Posterior vena cava (tissue), 2 donors: ENCODE results near the gene SPNS3. TPM values are rescaled to one million over a fixed set of nuclear protein-coding genes. Genes with fewer than 3 reads are reported as not detected.

Source experiments
- DNase-seq: peaks from one replicate; pipeline ENCODE4 v3.0.0-alpha.2; 2020; ENCODE audit warnings: low spot score
- intact Hi-C, 2 donors: fragments of 100-400 bp; cut with DNase I; formaldehyde crosslinking; loops; one replicate each; pipeline versions ENCODE4 v1.14.1 to v1.14.2; 2022 to 2023
- long read RNA-seq, 2 donors: library from polyadenylated mRNA; unstranded; transcript quantifications; one replicate each; pipeline ENCODE4 v2.0.0, GENCODE V29; 2020 to 2021
- total RNA-seq, 2 donors: library from RNA; stranded (reverse); fragmentation: NEBNext Ultra II Directional; extraction: Animal tissue kit (Norgen Biotek cat#: 25700); gene quantifications; one replicate each; pipeline ENCODE4 v1.2.1, GENCODE V29; 2021
- donor health status: DM: yes; HTN: yes; CAD: no.
- donor health status: DM: yes; HTN: yes; CAD: no.

SPNS3 gene, protein sequence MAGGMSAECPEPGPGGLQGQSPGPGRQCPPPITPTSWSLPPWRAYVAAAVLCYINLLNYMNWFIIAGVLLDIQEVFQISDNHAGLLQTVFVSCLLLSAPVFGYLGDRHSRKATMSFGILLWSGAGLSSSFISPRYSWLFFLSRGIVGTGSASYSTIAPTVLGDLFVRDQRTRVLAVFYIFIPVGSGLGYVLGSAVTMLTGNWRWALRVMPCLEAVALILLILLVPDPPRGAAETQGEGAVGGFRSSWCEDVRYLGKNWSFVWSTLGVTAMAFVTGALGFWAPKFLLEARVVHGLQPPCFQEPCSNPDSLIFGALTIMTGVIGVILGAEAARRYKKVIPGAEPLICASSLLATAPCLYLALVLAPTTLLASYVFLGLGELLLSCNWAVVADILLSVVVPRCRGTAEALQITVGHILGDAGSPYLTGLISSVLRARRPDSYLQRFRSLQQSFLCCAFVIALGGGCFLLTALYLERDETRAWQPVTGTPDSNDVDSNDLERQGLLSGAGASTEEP
- under 1 TPM; 0.24 to 0.32 TPM for total RNA-seq
- long read RNA-seq, donor 1: 0 reads
- long read RNA-seq, donor 2, partial matches to known transcripts: 0 of 3 reads
- long read RNA-seq, donor 2, other reads (novel, unspliced or antisense): 3 of 3 reads

DNA sequence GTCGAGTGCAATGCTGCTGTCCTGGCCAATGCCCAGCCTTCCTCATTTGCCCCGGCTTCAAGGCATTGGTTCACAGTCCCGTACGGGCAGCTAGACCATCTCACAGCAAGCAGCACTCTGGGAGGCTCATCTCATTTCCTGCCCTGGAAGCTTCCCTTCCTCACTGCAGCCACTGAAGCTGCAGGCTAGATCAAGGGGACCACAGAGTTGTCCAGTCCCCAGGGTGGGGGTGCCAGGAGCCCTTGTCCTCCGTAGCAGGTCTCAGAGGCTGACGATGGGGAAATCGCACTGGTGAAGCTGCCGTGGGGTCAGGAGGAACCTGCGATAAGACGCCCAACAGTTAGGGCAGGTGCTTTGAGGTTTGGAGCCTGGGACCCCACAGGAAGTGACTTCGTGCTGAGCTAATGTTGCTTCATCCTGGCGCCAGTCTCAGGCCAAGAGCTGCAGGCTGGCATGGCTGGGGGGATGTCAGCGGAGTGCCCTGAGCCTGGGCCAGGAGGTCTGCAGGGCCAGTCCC, at the start of gene SPNS3:
Gene SPNS3 (plus strand): TSS at position 426 of the 517 bp plus-strand sequence. CDS start 28 bp downstream, at position 454.
- intact Hi-C loops: loop anchor here in 1 of 2 donors (2.0 kb wide), 1 partner anchor 67 kb away; no protein-coding TSS in a partner anchor
- no peak for DNase-seq

DNA sequence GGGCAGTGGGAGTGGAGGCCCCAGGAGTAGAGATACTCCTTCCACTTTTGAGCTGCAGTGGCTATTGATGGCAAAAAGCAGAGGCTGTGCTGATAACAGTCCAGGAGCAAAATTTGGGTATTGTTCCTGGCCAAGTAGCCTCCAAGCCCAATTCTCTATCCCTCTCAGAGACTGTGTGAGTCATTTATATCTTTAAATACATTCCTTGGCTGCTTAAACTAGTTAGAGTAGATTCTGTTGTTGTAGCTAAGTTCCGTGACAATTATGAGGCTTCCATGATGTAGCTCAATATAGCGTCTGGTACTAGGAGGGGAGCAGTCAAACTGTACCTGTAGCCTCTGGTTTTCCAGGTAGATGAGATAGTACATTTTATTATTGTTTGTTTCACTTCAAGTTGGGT, 47.3 kb upstream of the SPNS3 start:
- intact Hi-C loops: no loop called here
- DNase-seq: no peak

DNA sequence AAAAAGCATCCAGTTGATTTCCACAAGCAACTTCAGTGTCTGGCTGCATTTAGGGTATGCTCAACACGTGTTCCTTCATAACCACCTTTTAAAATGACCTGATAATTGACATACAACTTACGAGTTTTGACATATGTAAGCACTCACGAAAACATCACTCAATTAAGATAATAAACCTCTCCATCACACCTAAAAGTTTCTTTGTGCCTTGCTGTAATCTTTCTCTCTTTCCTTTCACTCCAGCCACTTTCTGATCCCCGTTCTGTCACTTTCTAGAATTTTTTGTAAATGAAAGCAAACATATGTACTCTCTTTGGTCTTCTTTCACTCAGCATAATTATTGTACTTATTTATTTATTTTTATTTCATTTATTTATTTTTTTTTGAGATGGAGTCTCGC, 46.6 kb upstream of the SPNS3 start:
- DNase-seq: no peak
- intact Hi-C loops: no loop called here

DNA sequence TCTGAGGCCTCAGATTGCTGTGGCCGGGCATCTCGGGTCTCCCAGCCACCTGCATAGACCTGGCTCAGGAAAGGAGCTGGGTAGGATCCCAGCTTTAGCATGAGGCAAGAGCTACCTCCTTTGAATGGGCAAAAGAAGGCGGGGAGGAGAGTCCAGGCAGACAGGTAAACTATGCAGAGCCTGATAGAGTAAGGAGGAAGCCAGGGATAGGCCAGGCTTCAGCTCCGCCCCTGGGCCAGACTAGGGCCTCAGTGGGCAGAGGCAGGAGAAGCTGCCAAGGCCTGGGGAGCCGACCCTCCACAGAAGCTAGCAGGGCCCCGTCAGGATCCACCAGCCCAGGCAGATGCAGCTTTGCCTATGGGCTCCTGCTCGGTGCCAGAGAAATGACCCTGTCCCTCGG, 44.7 kb upstream of the SPNS3 start:
- no peak for DNase-seq
- intact Hi-C loops: no loop called here

DNA sequence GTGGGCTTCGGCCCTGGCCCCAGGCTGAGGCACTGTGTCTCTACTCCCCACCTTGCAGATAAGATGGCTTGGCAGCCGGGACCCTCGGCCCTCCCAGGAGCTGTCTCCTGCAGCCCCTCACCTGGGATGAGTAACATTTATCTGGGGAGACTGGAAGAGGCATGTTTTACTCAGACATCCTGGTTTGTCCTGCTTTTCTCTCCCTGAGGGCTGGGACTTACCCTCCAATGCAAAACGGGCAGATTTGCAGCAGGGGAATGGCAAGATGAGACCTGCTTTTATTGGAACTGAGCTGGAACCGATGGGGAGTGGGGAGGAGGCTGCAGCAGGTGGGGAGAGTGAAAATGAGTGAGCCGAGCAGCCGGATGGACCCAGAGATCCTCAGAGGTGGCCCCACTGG, 39.9 kb upstream of the SPNS3 start:
- DNase-seq: no peak
- intact Hi-C loops: loop anchor here in 1 of 2 donors (5.0 kb wide), 1 partner anchor 883 kb away; no protein-coding TSS in a partner anchor

DNA sequence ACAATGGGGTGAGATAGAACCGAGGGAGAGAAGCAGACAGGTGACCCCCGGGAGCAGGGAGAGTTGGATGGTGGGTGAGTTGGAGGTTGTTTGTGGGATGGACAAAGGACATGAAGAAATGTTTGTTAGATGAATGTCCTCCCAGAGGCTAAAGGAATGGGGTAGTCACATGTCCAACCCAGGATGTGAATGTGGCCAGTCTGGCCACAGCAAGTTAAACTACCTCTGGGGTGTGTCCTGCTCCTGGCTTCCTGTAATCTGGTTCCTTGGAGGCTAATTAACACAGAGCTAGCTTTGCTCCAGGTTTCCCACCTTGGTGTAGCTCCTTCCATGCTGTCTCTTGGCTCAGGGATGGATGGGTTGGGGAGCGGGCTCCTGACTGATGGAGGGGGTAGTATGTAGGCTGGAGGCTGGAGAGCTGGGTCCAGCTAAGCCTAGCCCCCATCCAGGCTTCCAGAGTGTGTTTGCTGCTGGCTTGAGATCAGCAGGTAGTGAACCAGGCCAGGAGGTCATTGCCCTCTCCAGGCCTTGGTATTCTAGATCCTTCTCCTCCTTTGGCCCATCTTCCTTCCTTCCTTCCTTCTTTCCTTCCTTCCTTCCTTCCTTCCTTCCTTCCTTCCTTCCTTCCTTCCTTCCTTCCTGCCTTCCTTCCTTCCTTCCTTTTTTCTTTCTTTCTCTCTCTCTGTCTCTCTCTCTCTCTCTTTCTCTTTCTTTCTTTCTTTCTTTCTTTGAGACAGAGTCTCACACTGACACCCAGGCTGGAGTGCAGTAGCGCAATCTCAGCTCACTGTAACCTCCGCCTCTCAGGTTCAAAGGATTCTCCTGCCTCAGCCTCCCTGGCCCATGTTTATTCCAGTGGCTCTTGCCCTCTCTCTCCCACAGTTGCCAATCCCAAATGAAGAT, 39.3 kb upstream of the SPNS3 start:
- intact Hi-C loops: loop anchor here in 1 of 2 donors (5.0 kb wide), 1 partner anchor 883 kb away; no protein-coding TSS in a partner anchor
- DNase-seq: no peak

DNA sequence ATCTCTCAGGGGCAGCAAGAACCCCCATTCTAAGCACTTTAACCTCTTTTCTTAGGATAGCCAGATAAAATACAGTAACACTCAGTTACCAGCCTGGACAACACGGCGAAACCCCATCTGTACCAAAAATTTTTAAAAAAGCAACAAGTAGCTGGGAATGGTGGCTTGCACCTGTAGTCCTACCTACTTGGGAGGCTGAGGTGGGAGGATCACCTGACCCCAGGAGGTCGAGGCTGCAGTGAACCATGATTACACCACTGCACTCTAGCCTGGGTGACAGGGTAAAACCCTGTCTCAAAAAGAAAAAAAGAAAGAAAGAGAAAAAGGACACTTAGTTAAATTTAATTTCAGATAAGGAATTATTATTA, 38.6 kb upstream of the SPNS3 start:
- intact Hi-C loops: no loop called here
- DNase-seq: no peak

DNA sequence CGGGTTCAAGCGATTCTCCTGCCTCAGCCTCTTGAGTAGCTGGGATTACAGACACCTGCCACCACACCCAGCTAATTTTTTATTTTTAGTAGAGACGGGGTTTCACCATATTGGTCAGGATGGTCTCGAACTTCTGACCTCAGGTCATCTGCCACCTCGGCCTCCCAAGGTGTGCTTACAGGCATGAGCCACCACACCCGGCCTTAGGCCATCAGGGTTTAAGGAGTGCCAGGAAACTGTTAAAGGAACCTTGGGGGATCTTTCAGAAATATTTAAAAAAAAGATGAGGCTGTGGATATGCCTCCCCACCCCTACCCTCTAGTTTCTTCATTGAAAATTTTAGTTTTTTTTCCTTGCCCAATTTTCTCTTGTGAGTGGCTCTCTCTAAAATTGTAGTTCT, 35.9 kb upstream of the SPNS3 start:
- intact Hi-C loops: no loop called here
- no peak for DNase-seq

DNA sequence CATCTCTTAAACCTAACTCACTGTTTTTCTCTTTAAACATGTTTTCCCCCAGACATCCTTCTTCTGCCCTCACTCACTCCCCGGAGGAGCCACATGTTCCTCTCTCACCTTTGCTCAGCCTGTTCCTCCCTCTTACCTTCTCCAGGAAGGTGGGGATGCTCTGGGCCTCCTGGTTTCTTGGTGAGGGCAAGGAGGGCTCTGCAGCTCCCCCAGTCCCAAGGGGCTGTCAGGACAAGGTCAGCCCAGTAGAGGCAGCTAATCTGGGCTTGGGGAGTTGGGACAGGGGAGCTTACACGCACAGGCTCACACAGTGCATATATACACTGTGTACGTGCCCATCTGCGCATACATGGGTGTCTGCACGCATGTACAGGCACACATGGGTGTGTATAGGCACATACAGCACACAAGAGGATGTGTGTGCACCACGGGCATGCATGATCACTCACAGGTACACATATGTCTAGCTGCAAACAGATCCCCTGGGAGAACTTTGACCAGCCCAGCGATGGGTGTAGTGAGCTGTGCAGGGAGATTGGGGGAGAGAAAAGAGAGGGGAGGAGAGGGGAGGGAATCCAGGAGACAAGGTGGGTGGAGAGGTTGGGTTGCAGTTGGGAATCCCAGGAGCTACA, 28.6 kb upstream of the SPNS3 start:
- intact Hi-C loops: no loop called here
- no peak for DNase-seq

DNA sequence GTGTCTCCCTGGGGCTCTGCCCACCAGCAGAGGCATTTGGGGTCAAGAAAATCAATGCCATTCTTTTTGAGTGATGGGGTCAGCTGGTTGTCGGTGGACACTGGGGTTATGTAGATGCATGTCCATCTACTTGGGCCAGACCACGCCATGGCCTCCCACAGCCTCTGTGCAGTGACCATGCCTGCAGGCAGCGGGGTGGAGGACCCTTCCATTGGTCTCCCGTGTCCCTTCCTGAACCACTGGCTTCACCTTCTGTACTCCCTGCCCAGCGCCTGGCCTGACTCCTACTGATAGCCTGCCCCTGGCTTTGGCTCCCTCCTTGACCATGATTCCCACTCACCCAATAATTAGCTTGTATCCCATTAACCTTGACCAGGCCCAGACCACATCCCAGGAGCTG, 28.0 kb upstream of the SPNS3 start:
- no peak for DNase-seq
- intact Hi-C loops: no loop called here

DNA sequence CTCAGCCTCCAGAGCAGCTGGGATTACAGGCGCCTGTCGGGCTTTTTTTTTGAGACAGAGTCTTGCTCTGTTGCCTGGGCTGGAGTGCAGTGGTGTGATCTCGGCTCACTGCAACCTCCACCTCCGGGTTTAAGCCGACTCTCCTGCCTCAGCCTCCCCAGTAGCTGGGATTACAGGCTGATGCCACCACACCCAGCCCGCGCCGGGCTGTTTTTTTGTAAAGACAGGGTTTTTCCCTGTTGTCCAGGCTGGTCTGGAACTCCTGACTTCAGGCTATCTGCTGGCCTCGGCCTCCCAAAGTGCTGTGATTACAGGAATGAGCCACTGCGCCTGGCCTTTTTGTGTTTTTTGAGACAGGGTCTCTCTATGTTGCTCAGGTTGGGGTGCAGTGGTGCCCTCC, 27.4 kb upstream of the SPNS3 start:
- intact Hi-C loops: no loop called here
- DNase-seq: no peak

DNA sequence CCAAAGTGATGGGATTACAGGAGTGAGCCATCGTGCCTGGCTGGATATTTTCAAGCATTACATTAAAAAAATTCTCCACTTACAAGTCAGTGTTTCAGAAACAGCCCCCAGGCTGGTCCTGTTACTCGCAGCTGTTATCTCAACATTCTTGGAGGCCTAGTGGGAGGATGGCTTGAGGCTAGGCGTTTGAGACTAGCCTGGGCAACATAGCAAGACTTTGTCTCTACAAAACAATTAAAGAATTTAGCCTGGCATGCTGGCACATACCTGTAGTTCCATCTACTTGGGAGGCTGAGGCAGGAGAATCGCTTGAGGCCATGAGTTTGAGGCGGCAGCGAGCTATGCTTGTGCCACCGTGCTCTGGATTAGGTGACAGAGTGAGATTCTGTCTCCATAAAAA, 26.5 kb upstream of the SPNS3 start:
- intact Hi-C loops: no loop called here
- no peak for DNase-seq

DNA sequence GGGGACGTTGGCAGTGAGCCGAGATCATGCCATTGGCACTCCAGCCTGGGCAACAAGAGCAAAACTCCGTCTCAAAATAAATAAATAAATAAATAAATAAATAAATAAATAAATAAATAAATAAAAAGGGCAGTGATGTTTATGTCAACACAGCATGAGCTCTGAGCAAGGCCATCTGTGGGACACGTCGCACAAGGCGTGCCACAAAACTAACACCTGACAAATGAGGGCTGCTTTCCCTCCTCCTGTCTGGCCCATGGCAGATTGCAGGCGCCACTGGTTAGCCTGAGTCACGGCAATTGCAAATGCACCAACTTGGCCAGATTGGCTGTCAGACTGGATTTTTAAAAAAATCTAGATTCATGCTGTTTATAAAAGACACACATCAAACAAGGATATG, 25.9 kb upstream of the SPNS3 start:
- no peak for DNase-seq
- intact Hi-C loops: loop anchor here in 1 of 2 donors (2.0 kb wide), 1 partner anchor 393 kb away; no protein-coding TSS in a partner anchor

DNA sequence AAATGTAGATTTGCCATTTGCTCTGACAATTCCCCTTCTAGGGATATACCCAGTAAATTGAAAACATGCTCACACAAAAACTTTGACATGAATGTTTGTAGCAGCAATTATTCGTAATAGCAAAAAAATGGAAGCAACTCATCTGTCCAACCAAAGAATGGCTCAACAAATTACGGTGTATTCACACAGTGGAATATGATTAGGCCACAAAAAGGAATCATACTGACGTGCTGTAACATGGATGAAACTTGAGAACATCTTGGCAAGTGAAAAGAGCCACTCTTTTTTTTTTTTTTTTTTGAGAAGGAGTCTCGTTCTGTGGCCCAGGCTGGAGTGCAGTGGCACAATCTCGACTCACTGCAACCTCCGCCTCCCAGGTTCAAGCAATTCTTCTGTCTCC, 24.1 kb upstream of the SPNS3 start:
- intact Hi-C loops: loop anchor here (2.0 to 10.0 kb wide), 4 partner anchors 105 to 395 kb away; no protein-coding TSS in a partner anchor
- DNase-seq: no peak

DNA sequence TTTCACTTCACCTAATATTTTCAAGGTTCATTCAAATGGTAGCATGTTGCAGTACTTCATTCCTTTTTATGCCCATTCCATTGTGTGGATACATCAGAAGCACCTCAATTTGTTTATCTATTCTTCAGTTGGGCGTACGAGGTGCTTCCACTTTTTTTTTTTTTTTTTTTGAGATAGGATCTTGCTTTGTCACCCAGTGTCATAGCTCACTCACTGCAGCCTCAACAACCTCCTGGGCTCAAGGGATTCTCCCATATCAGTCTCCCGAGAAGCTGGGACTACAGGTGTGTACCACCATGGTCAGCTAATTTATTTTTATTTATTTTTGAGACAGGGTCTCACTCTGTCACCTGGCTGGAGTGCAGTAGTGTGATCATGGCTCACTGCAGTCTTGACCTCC, 22.5 kb upstream of the SPNS3 start:
- intact Hi-C loops: loop anchor here (5.0 to 10.0 kb wide), 3 partner anchors 106 to 196 kb away; no protein-coding TSS in a partner anchor
- no peak for DNase-seq

DNA sequence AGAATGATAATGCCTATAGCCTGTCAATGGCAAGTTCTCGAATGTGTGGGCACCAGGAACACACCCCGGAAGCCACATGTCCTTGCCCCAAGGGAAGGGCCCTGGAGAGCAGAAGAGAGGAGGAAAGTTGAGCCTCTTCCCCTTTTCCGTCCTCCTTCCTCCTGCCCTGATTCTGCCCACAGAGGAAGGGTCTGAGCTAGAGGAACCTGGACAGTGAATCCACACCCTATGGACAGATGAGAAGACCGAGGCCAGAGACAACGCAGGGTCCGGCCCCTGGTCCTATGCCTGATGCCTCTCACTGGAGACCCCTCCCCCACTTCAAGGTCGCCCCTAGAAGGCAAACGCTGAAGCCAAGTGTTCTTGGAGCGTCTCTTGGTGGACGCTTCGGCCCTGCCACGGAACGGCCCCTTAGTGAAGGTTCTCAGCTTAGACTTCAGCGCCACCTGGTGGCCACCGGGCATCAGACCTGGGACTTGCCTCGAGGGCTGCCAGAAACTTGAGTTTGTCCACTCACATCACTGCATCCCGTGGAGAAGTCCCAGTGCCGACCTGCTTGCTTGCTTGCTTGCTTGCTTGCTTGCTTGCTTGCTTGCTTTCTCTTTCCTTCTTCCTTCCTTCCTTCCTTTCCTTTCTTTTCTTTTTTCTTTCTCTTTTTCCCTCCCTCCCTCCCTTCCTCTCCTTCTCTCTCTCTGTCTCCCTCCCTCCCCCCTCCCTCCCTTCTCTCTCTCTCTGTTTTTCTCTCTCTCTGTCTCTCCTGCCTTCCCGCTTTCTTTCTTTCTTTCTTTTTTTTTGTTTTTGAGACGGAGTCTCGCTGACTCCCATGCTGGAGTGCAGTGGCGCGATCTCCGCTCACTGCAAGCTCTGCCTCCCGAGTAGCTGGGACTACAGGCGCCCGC, 20.6 kb upstream of the SPNS3 start:
- intact Hi-C loops: loop anchor here (5.0 to 10.0 kb wide), 3 partner anchors 108 to 198 kb away; no protein-coding TSS in a partner anchor
- DNase-seq: peak; percentile 98

DNA sequence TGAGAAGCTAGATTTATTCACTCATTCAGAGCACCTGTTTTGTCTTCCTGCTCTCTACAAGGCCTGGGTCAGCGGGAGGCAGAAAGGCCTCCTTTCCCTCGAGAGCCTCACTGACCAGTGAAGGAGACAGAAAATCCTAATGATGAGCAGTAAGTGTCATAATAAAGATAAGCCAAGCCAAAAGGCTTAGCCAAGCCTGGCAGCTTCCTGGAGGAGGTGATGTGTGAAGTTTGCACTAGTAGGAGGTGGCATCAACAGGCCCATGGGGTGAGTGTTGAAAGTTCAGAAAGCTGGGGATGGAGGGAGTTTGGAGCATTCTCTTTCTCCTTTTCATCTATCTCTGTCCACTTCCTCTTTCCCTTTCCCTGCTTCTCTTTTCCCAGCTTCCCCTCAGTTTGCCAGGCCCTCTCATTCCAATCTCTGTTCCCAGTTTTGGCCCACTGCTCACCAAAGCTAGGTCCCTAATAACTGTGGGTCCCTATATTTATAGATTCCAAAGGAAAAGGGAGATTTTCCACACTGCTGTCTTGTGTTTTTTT, 16.5 kb upstream of the SPNS3 start:
- intact Hi-C loops: loop anchor here (10.0 kb wide), 2 partner anchors 112 to 202 kb away; no protein-coding TSS in a partner anchor
- no peak for DNase-seq
